ENCODE results near the gene SRRM2. TPM values are rescaled to one million over a fixed set of nuclear protein-coding genes. Genes with fewer than 3 reads are reported as not detected.

Gene SRRM2
- total and polyA plus RNA-seq, 2 experiments from 2014 or later: 42.6 to 202 TPM

DNA sequence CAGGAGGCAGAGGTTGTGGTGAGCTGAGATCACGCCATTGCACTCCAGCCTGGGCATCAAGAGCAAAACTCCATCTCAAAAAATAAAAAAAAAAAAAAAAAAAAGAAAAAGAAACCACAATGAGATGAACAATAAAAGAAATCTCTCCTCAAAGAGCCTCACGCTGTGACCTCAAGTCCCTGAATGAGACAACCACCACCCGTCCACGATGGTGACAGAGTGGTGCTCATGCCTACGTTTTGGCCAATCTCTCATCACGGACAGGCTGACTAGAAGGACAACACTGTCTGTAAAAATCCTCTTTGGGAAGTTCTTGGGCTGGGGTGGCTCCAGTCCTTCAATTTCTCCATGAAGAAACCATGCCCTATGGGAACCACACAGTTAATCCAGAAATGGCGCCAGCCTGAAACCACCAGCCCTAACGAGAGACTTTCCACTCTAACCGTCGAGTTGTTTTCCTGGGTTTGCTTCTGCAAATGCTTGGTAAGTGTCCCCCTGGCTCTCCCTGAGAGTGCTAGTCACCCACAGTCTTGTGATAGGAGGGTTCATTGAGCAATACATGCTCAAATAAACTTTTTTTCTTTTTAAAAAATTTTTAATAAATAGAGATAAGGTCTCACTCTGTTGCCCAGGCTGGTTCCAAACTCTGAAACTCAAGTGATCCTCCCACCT lies 17.5 kb upstream of the SRRM2 start:
- H2AFZ ChIP-seq: no peak overlapping the region
- no peaks in the 10 kb centered on the region for H3K36me3 ChIP-seq (ENCODE audit: low read depth)
- H3K79me2 ChIP-seq (ENCODE audit: insufficient read depth): no peaks in the 10 kb centered on the region
- H3K9ac ChIP-seq: no peak overlapping the region
- DNase-seq: no peak
- TF ChIP-seq EZH2phosphoT487 (IDR thresholded peaks at IDR 0.05; ENCODE audit: insufficient read depth, low read depth): no peak
- TF ChIP-seq EZH2 (IDR thresholded peaks at IDR 0.05; ENCODE audit: insufficient read depth, poor library complexity, severe bottlenecking): no peak
- no peaks in the 10 kb centered on the region for H4K20me1 ChIP-seq (ENCODE audit: insufficient read depth)
- H3K4me1 ChIP-seq (ENCODE audit: insufficient read depth): no peaks in the 10 kb centered on the region
- no peaks in the 10 kb centered on the region for H3K27me3 ChIP-seq (replicated peaks; ENCODE audit: insufficient read depth)
- H3K4me2 ChIP-seq (ENCODE audit: unreplicated experiment): no peak overlapping the region
- no peak overlapping the region for H3K27ac ChIP-seq
- no peaks in the 10 kb centered on the region for H3K9me3 ChIP-seq (ENCODE audit: low read depth)
- 66 to 69% methylated on average over 10 of the region's 10 CpGs for WGBS, 2 experiments (ENCODE audit: low coverage in 1 of 2, low lambda C conversion rate in 2 of 2, missing lambda C conversion rate in 2 of 2)
- H3F3A ChIP-seq (ENCODE audit: insufficient read depth): no peaks in the 10 kb centered on the region
- H3K4me3 ChIP-seq: no peak overlapping the region
- in situ Hi-C loops (cut with MboI): no loop called here
- no peaks in the 10 kb centered on the region for H3K9me2 ChIP-seq (ENCODE audit: insufficient read depth)

GRCh38 chr16:2736476-2737237 lies 15.8 kb upstream of the SRRM2 start:
- Histone ChIP-seq H3K79me2 (ENCODE audit: insufficient read depth) (no peaks in the 10 kb centered on the region), H3K27ac (no peak overlapping the region), H3K9me2 (ENCODE audit: insufficient read depth) (no peaks in the 10 kb centered on the region), H2AFZ (no peak overlapping the region), H3K9ac (no peak overlapping the region), H3K27me3 (replicated peaks; ENCODE audit: insufficient read depth) (no peaks in the 10 kb centered on the region), H4K20me1 (ENCODE audit: insufficient read depth) (no peaks in the 10 kb centered on the region), H3K4me1 (ENCODE audit: insufficient read depth) (no peaks in the 10 kb centered on the region), H3K9me3 (ENCODE audit: low read depth) (no peaks in the 10 kb centered on the region), H3K4me3 (no peak overlapping the region), H3K4me2 (ENCODE audit: unreplicated experiment) (no peak overlapping the region), H3K36me3 (ENCODE audit: low read depth) (no peaks in the 10 kb centered on the region), H3F3A (ENCODE audit: insufficient read depth) (no peaks in the 10 kb centered on the region)
- TF ChIP-seq EZH2 (IDR thresholded peaks at IDR 0.05; ENCODE audit: insufficient read depth, poor library complexity, severe bottlenecking) (no peak), EZH2phosphoT487 (IDR thresholded peaks at IDR 0.05; ENCODE audit: insufficient read depth, low read depth) (no peak)
- WGBS, 2 experiments (ENCODE audit: low coverage in 1 of 2, low lambda C conversion rate in 2 of 2, missing lambda C conversion rate in 2 of 2): 75 to 79% methylated on average over 11 of the region's 11 CpGs
- no peak for DNase-seq
- in situ Hi-C loops (cut with MboI): no loop called here

DNA sequence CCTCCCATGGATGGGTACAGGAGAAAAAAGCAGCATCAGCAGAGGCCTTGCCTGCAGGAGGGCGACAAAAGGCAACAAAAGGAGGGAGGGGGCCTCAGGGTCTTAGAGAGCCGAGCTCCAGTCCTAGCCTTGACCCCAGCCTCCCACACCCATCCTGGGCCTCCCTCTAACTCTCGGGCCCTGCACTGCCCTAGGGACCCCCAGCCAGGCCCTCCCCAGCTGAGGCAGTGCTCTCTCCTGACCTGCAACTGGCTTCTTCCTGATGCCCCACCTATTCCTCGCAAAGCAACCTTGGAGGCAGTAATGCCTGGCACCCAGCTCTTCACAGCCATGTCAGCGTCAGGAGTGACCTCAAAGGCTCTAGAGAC lies 15.2 kb upstream of the SRRM2 start:
- H3K9me3 ChIP-seq (ENCODE audit: low read depth): no peaks in the 10 kb centered on the region
- H3K4me1 ChIP-seq (ENCODE audit: insufficient read depth): no peaks in the 10 kb centered on the region
- DNase-seq: no peak
- no peak overlapping the region for H2AFZ ChIP-seq
- WGBS, 2 experiments (ENCODE audit: low coverage in 1 of 2, low lambda C conversion rate in 2 of 2, missing lambda C conversion rate in 2 of 2): 83 to 85% methylated on average over 5 of the region's 5 CpGs
- H3F3A ChIP-seq (ENCODE audit: insufficient read depth): no peaks in the 10 kb centered on the region
- H3K79me2 ChIP-seq (ENCODE audit: insufficient read depth): no peaks in the 10 kb centered on the region
- H4K20me1 ChIP-seq (ENCODE audit: insufficient read depth): no peaks in the 10 kb centered on the region
- no peak overlapping the region for H3K27ac ChIP-seq
- H3K36me3 ChIP-seq (ENCODE audit: low read depth): no peaks in the 10 kb centered on the region
- no peaks in the 10 kb centered on the region for H3K9me2 ChIP-seq (ENCODE audit: insufficient read depth)
- no peak overlapping the region for H3K4me3 ChIP-seq
- H3K27me3 ChIP-seq (replicated peaks; ENCODE audit: insufficient read depth): no peaks in the 10 kb centered on the region
- in situ Hi-C loops (cut with MboI): no loop called here
- no peak for TF ChIP-seq EZH2phosphoT487 (IDR thresholded peaks at IDR 0.05; ENCODE audit: insufficient read depth, low read depth)
- TF ChIP-seq EZH2 (IDR thresholded peaks at IDR 0.05; ENCODE audit: insufficient read depth, poor library complexity, severe bottlenecking): no peak
- H3K9ac ChIP-seq: no peak overlapping the region
- H3K4me2 ChIP-seq (ENCODE audit: unreplicated experiment): no peak overlapping the region

DNA sequence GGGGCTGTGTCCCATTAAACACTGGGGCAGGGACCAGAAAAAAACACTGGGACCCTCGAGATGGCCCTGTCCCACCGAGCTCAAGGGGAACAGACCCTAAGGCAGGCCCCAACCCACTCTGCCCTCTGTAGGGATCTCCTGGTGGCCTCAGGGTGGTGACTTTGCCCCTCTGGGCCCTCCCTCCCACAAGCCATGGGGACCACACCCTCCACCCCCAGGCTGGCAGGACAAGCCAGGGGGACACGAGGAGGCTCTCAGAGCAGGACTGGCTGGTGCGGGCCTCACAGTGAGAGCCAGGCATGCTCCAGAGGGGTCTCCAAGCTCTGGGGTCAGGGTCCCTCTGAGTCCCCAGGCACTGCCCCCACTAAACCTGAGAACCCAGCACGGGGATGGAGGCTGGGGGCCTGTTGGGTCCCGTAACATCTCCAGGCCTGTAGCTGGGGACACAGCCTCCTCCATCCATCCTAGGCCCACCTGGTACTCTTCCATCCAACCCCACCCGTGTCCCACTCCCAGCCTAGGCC lies 14.5 kb upstream of the SRRM2 start:
- no peaks in the 10 kb centered on the region for H3K4me1 ChIP-seq (ENCODE audit: insufficient read depth)
- no peak overlapping the region for H3K4me3 ChIP-seq
- no peak for DNase-seq
- H3K9ac ChIP-seq: no peak overlapping the region
- no peak overlapping the region for H3K27ac ChIP-seq
- H3K9me3 ChIP-seq (ENCODE audit: low read depth): no peaks in the 10 kb centered on the region
- H2AFZ ChIP-seq: no peak overlapping the region
- no peaks in the 10 kb centered on the region for H4K20me1 ChIP-seq (ENCODE audit: insufficient read depth)
- H3K9me2 ChIP-seq (ENCODE audit: insufficient read depth): no peaks in the 10 kb centered on the region
- H3K27me3 ChIP-seq (replicated peaks; ENCODE audit: insufficient read depth): no peaks in the 10 kb centered on the region
- H3F3A ChIP-seq (ENCODE audit: insufficient read depth): no peaks in the 10 kb centered on the region
- no peak overlapping the region for H3K4me2 ChIP-seq (ENCODE audit: unreplicated experiment)
- 59 to 66% methylated on average over 4 to 7 of the region's 7 CpGs for WGBS, 2 experiments (ENCODE audit: low coverage in 1 of 2, low lambda C conversion rate in 2 of 2, missing lambda C conversion rate in 2 of 2)
- no peaks in the 10 kb centered on the region for H3K79me2 ChIP-seq (ENCODE audit: insufficient read depth)
- in situ Hi-C loops (cut with MboI): no loop called here
- TF ChIP-seq EZH2 (IDR thresholded peaks at IDR 0.05; ENCODE audit: insufficient read depth, poor library complexity, severe bottlenecking) (no peak), EZH2phosphoT487 (IDR thresholded peaks at IDR 0.05; ENCODE audit: insufficient read depth, low read depth) (no peak)
- H3K36me3 ChIP-seq (ENCODE audit: low read depth): no peaks in the 10 kb centered on the region

All from GM23248 (cell line).